Measurements from ENCODE around the gene HMGB3. TPM values are rescaled to one million over a fixed set of nuclear protein-coding genes. Genes with fewer than 3 reads are reported as not detected.

Gene HMGB3
- total RNA-seq (10 to 100 TPM; 30.2 to 43.6 TPM), polyA plus RNA-seq (ENCODE audit: insufficient read length in 6 of 6) (100 to 1,000 TPM; 108 to 180 (median 118) TPM)
- long read RNA-seq, donor 1, transcript HMGB3-201 (5 exons, 3,560 nt) = major isoform, 34 of 70 reads
- long read RNA-seq, donor 1, partial matches to known transcripts = 32 of 70 reads
- long read RNA-seq, donor 1, other reads (novel, unspliced or antisense) = 0 of 70 reads
- long read RNA-seq, donor 2, transcript HMGB3-201 (5 exons, 3,560 nt) = major isoform, 32 of 88 reads
- long read RNA-seq, donor 2, transcript HMGB3-205 (5 exons, 793 nt) = minor isoform, 6 of 88 reads
- long read RNA-seq, donor 2, partial matches to known transcripts = 47 of 88 reads
- long read RNA-seq, donor 2, other reads (novel, unspliced or antisense) = 0 of 88 reads
- long read RNA-seq, donor 3, transcript HMGB3-201 (5 exons, 3,560 nt) = major isoform, 42 of 80 reads
- long read RNA-seq, donor 3, partial matches to known transcripts = 31 of 80 reads
- long read RNA-seq, donor 3, other reads (novel, unspliced or antisense) = 0 of 80 reads
- long read RNA-seq, donor 4, transcript HMGB3-201 (5 exons, 3,560 nt) = major isoform, 14 of 18 reads
- long read RNA-seq, donor 4, partial matches to known transcripts = 2 of 18 reads
- long read RNA-seq, donor 4, other reads (novel, unspliced or antisense) = 1 of 18 reads
- long read RNA-seq, donor 5, transcript HMGB3-201 (5 exons, 3,560 nt) = major isoform, 28 of 61 reads
- long read RNA-seq, donor 5, transcript HMGB3-205 (5 exons, 793 nt) = minor isoform, 5 of 61 reads
- long read RNA-seq, donor 5, partial matches to known transcripts = 26 of 61 reads
- long read RNA-seq, donor 5, other reads (novel, unspliced or antisense) = 0 of 61 reads
- long read RNA-seq, donor 6, transcript HMGB3-201 (5 exons, 3,560 nt) = major isoform, 32 of 72 reads
- long read RNA-seq, donor 6, transcript HMGB3-205 (5 exons, 793 nt) = minor isoform, 5 of 72 reads
- long read RNA-seq, donor 6, partial matches to known transcripts = 33 of 72 reads
- long read RNA-seq, donor 6, other reads (novel, unspliced or antisense) = 0 of 72 reads
- long read RNA-seq, donor 7, transcript HMGB3-201 (5 exons, 3,560 nt) = major isoform, 11 of 43 reads
- long read RNA-seq, donor 7, partial matches to known transcripts = 31 of 43 reads
- long read RNA-seq, donor 7, other reads (novel, unspliced or antisense) = 0 of 43 reads
- long read RNA-seq, donor 8, transcript HMGB3-201 (5 exons, 3,560 nt) = major isoform, 20 of 38 reads
- long read RNA-seq, donor 8, partial matches to known transcripts = 18 of 38 reads
- long read RNA-seq, donor 8, other reads (novel, unspliced or antisense) = 0 of 38 reads
- long read RNA-seq, donor 9 = 0 reads
- long read RNA-seq, donor 10, partial matches to known transcripts = 2 of 4 reads
- long read RNA-seq, donor 10, other reads (novel, unspliced or antisense) = 0 of 4 reads
- long read RNA-seq, donor 11, transcript HMGB3-205 (5 exons, 793 nt) = minor isoform, 7 of 62 reads
- long read RNA-seq, donor 11, transcript HMGB3-201 (5 exons, 3,560 nt) = major isoform, 26 of 62 reads
- long read RNA-seq, donor 11, partial matches to known transcripts = 27 of 62 reads
- long read RNA-seq, donor 11, other reads (novel, unspliced or antisense) = 0 of 62 reads
- long read RNA-seq, donor 12, transcript HMGB3-201 (5 exons, 3,560 nt) = major isoform, 20 of 37 reads
- long read RNA-seq, donor 12, partial matches to known transcripts = 15 of 37 reads
- long read RNA-seq, donor 12, other reads (novel, unspliced or antisense) = 0 of 37 reads

GRCh38 chrX:150982788-150983520, at the start of gene HMGB3:
Gene HMGB3, plus strand, starts transcription at chrX:150983335. Its CDS starts 2,265 bp downstream, at chrX:150985600.
- peak within 1 kb of the TSS in 1 of 2 donors; percentile 13 for H3K27ac ChIP-seq
- peak; percentile 99 for ATAC-seq
- H3K27me3 ChIP-seq = no peaks in the 10 kb centered on the region
- peak; percentile 71 to 93 (median 90) for DNase-seq
- intact Hi-C loops (cut with DNase I) = no loop called here
- H3K36me3 ChIP-seq = peaks cover 0 to 4% of the 10 kb centered on the region in 2 donors
- peak within 1 kb of the TSS; percentile 23 to 48 for H3K4me3 ChIP-seq
- H3K9me3 ChIP-seq = no peaks in the 10 kb centered on the region
- TF ChIP-seq CTCF (IDR thresholded peaks at IDR 0.05) = no peak
- no peaks in the 10 kb centered on the region for H3K4me1 ChIP-seq

- ATAC-seq = no peak
- TF ChIP-seq CTCF (IDR thresholded peaks at IDR 0.05) = no peak
- H3K27ac ChIP-seq = no peak overlapping the region
Measured at GRCh38 chrX:150933945-150934350, 49.2 kb upstream of the HMGB3 start.

GRCh38 chrX:150934453-150934852, 48.7 kb upstream of the HMGB3 start:
- no peak overlapping the region for H3K27ac ChIP-seq

More at GRCh38 chrX:150933945-150934350, 49.2 kb upstream of the HMGB3 start:
- H3K4me1 ChIP-seq = no peaks in the 10 kb centered on the region
- H3K9me3 ChIP-seq = no peaks in the 10 kb centered on the region
- H3K36me3 ChIP-seq = no peaks in the 10 kb centered on the region
- intact Hi-C loops (cut with DNase I) = no loop called here
- no peak for DNase-seq
- no peaks in the 10 kb centered on the region for H3K27me3 ChIP-seq
- H3K4me3 ChIP-seq = no peak overlapping the region

More at GRCh38 chrX:150934453-150934852, 48.7 kb upstream of the HMGB3 start:
- DNase-seq (no peak), ATAC-seq (no peak)
- Histone ChIP-seq H3K4me3 (no peak overlapping the region), H3K4me1 (no peaks in the 10 kb centered on the region), H3K9me3 (no peaks in the 10 kb centered on the region), H3K36me3 (no peaks in the 10 kb centered on the region), H3K27me3 (no peaks in the 10 kb centered on the region)
- no peak for TF ChIP-seq CTCF (IDR thresholded peaks at IDR 0.05)
- intact Hi-C loops (cut with DNase I) = no loop called here

Measured in left lung (tissue), 14 donors.